Stimulated activated CD4-positive, alpha-beta T cell treated with anti-CD3 and anti-CD28 coated beads, Interleukin-1b, Interleukin-23, amount 100 ng/mL, for 1 hour (primary cell): Measurements from ENCODE around the gene NDUFV1.
"Not testable (repeated sequence)": the region's sequence is repeated elsewhere in the genome, so short reads cannot be mapped to it uniquely, and the experiment has no call there.

ENCODE experiments used
- DNase-seq, 2 donors: peaks; one replicate each; pipeline ENCODE4 v3.0.0-alpha.2; 2020; ENCODE audit warnings: low read depth in 2 of 2

NDUFV1 gene

GRCh38 chr11:67611704-67612587, 5.2 kb downstream of the NDUFV1 start:
- no peak for DNase-seq

- no peak for DNase-seq
Measured at GRCh38 chr11:67612751-67613150, 6.0 kb downstream of the NDUFV1 start.

- DNase-seq: no peak
Measured at GRCh38 chr11:67613313-67613959, 6.7 kb downstream of the NDUFV1 start.

GRCh38 chr11:67613960-67614715, 7.4 kb downstream of the NDUFV1 start:
- peak; percentile 56 to 60 for DNase-seq

- peak in 1 of 2 donors; percentile 34 for DNase-seq
Measured at GRCh38 chr11:67614730-67615714, 8.3 kb downstream of the NDUFV1 start.

GRCh38 chr11:67615728-67616430, 9.1 kb downstream of the NDUFV1 start:
- no peak for DNase-seq

- no peak for DNase-seq
Measured at GRCh38 chr11:67616431-67617242, 9.9 kb downstream of the NDUFV1 start.

GRCh38 chr11:67617243-67617953, 10.7 kb downstream of the NDUFV1 start:
- no peak for DNase-seq

GRCh38 chr11:67618901-67619659, 12.3 kb downstream of the NDUFV1 start:
- DNase-seq: not testable (repeated sequence)

- not testable (repeated sequence) for DNase-seq
Measured at GRCh38 chr11:67619683-67620618, 13.2 kb downstream of the NDUFV1 start.

- not testable (repeated sequence) for DNase-seq
Measured at GRCh38 chr11:67620621-67621020, 13.9 kb downstream of the NDUFV1 start.

- DNase-seq: not testable (repeated sequence)
Measured at GRCh38 chr11:67621928-67622327, 15.2 kb downstream of the NDUFV1 start.

GRCh38 chr11:67622905-67623304, 16.2 kb downstream of the NDUFV1 start:
- DNase-seq: not testable (repeated sequence)

GRCh38 chr11:67623795-67624194, 17.1 kb downstream of the NDUFV1 start:
- not testable (repeated sequence) for DNase-seq

- DNase-seq: not testable (repeated sequence)
Measured at GRCh38 chr11:67626131-67626833, 19.5 kb downstream of the NDUFV1 start.

GRCh38 chr11:67626970-67627369, 20.2 kb downstream of the NDUFV1 start:
- DNase-seq: no peak
